OCI-LY7 (cell line): Measurements from ENCODE around the gene CALM1. TPM values are rescaled to one million over a fixed set of nuclear protein-coding genes. Genes with fewer than 3 reads are reported as not detected.

Source experiments
- BruUV-seq: library from RNA; stranded (reverse); fragments of 400-500 nt; replicated peaks from 2 replicates; lab custom pipeline; 2021; lab: Mats Ljungman, UMichigan
- CTCF ChIA-PET: fragments of 300-600 bp; sonication (Branson Sonifier 250); formaldehyde crosslinking; loops from one replicate; lab custom pipeline; 2022; ENCODE audit warnings: antibody characterized with exemption; ENCODE audit not compliant: unreplicated experiment; lab: Charles Lee
- POLR2A ChIA-PET: fragments of 300-600 bp; sonication (Branson Sonifier 250); formaldehyde crosslinking; loops from one replicate; lab custom pipeline; 2022; ENCODE audit warnings: antibody characterized with exemption; lab: Charles Lee
- DNase-seq: peaks from one replicate; pipeline ENCODE4 v3.0.0-alpha.2; 2015; ENCODE audit warnings: low spot score
- H2AFZ ChIP-seq: fragments of 200-600 bp; sonication (generic), shearing (Covaris generic); 2 replicates; pipeline ENCODE4 v1.6.1; 2014; ENCODE audit warnings: mild to moderate bottlenecking, antibody characterized with exemption, low read length, moderate library complexity
- H3K27ac ChIP-seq: fragments of 200-600 bp; sonication (generic); 2 replicates; pipeline ENCODE4 v1.5.1; 2014; ENCODE audit warnings: mixed run types, low read depth, mild to moderate bottlenecking, moderate library complexity, low read length, inconsistent platforms; ENCODE audit not compliant: poor library complexity, severe bottlenecking
- H3K36me3 ChIP-seq: fragments of 200-600 bp; sonication (generic); 2 replicates; pipeline ENCODE4 v1.6.1; 2014; ENCODE audit warnings: mild to moderate bottlenecking, antibody characterized with exemption, low read length, moderate library complexity, mixed read lengths; ENCODE audit not compliant: insufficient read depth
- H3K4me1 ChIP-seq: fragments of 200-600 bp; sonication (generic); 2 replicates; pipeline ENCODE4 v1.5.1; 2014; ENCODE audit warnings: mild to moderate bottlenecking, low read length; ENCODE audit not compliant: insufficient read depth, poor library complexity, severe bottlenecking
- H3K4me2 ChIP-seq: fragments of 200-600 bp; sonication (generic); 2 replicates; pipeline ENCODE4 v1.6.1; 2014; ENCODE audit warnings: mild to moderate bottlenecking, low read length
- H3K4me3 ChIP-seq: fragments of 200-600 bp; sonication (generic); 2 replicates; pipeline ENCODE4 v1.5.1; 2014; ENCODE audit warnings: mild to moderate bottlenecking, low read depth, low read length; ENCODE audit not compliant: poor library complexity, severe bottlenecking
- H3K79me2 ChIP-seq: fragments of 200-600 bp; sonication (generic); 2 replicates; pipeline ENCODE4 v1.6.1; 2016; ENCODE audit warnings: low read depth, mild to moderate bottlenecking, low read length, moderate library complexity, mixed read lengths; ENCODE audit not compliant: insufficient read depth
- H3K9me2 ChIP-seq: fragments of 200-600 bp; sonication (generic); 2 replicates; pipeline ENCODE4 v1.6.1; 2016; ENCODE audit warnings: mild to moderate bottlenecking, low read length, mixed read lengths; ENCODE audit not compliant: insufficient read depth
- H3K9me3 ChIP-seq: fragments of 200-600 bp; sonication (generic); 2 replicates; pipeline ENCODE4 v1.6.1; 2014; ENCODE audit warnings: mild to moderate bottlenecking, mixed run types, low read length, mixed read lengths
- H4K20me1 ChIP-seq: fragments of 200-600 bp; sonication (generic); 2 replicates; pipeline ENCODE4 v1.6.1; 2014; ENCODE audit warnings: mild to moderate bottlenecking, antibody characterized with exemption, low read length, moderate library complexity, mixed read lengths; ENCODE audit not compliant: insufficient read depth
- CTCF ChIP-seq: fragments of 200-600 bp; sonication (generic); conservative IDR thresholded peaks from 2 replicates; pipeline ENCODE4 v1.5.1; 2014; ENCODE audit warnings: mild to moderate bottlenecking, antibody characterized with exemption, low read length, moderate library complexity, mixed read lengths
- EZH2phosphoT487 ChIP-seq: fragments of 200-600 bp; sonication (generic); IDR thresholded peaks from 2 replicates; pipeline ENCODE4 v1.6.1; 2018; ENCODE audit warnings: low read depth, borderline replicate concordance, mild to moderate bottlenecking, mixed run types, antibody characterized with exemption, low read length, moderate library complexity, mixed read lengths
- intact Hi-C: fragments of 100-400 bp; cut with micrococcal nuclease; formaldehyde crosslinking; loops from one replicate; pipeline ENCODE4 v1.10.0; 2022; ENCODE audit not compliant: unreplicated experiment
- total RNA-seq, 2 experiments: library from RNA; depleted of rRNA in 1 of 2; stranded (reverse); fragments of >200 nt in 1 of 2; shearing (Covaris generic) in 1 of 2; gene quantifications; 2 replicates each; pipeline ENCODE4 v1.2.3, GENCODE V29; 2014 to 2022

Gene CALM1
- total RNA-seq, 2 experiments from 2014 or later, result 282 to 311 TPM

- Histone ChIP-seq H3K79me2 (peaks cover 38% of the 10 kb centered on the region), H2AFZ (no peak overlapping the region), H3K4me1 (peaks cover 18% of the 10 kb centered on the region), H3K36me3 (peaks cover 68% of the 10 kb centered on the region), H3K4me2 (no peak overlapping the region), H3K9me2 (no peaks in the 10 kb centered on the region), H3K4me3 (no peak overlapping the region), H3K27ac (no peak overlapping the region), H4K20me1 (peaks cover 28% of the 10 kb centered on the region), H3K9me3 (no peaks in the 10 kb centered on the region)
- no peak for TF ChIP-seq EZH2phosphoT487
- TF ChIP-seq CTCF, result no peak
- ChIA-PET CTCF (no interaction called here), POLR2A (interaction anchor here (1.2 kb wide), 1 partner anchor 20 kb away, joined by 4 read pairs; no protein-coding TSS in a partner anchor)
- DNase-seq, result no peak
- intact Hi-C loops, result no loop called here
- no TSS peak for BruUV-seq
Measured at GRCh38 chr14:90400904-90401561, 4.2 kb downstream of the CALM1 start.

GRCh38 chr14:90402016-90402415 lies 5.2 kb downstream of the CALM1 start:
- Histone ChIP-seq H3K36me3 (peaks cover 78% of the 10 kb centered on the region), H2AFZ (no peak overlapping the region), H3K4me2 (no peak overlapping the region), H3K4me1 (peaks cover 16% of the 10 kb centered on the region), H3K4me3 (no peak overlapping the region), H4K20me1 (peaks cover 28% of the 10 kb centered on the region), H3K9me2 (no peaks in the 10 kb centered on the region), H3K79me2 (peaks cover 37% of the 10 kb centered on the region), H3K9me3 (no peaks in the 10 kb centered on the region), H3K27ac (no peak overlapping the region)
- intact Hi-C loops, result no loop called here
- ChIA-PET CTCF (no interaction called here), POLR2A (interaction anchor here (0.7 to 1.2 kb wide), 2 partner anchors 21 to 627 kb away, joined by 3 to 4 read pairs; no protein-coding TSS in a partner anchor)
- BruUV-seq, result no TSS peak
- TF ChIP-seq EZH2phosphoT487 (no peak), CTCF (no peak)
- DNase-seq, result no peak

DNA sequence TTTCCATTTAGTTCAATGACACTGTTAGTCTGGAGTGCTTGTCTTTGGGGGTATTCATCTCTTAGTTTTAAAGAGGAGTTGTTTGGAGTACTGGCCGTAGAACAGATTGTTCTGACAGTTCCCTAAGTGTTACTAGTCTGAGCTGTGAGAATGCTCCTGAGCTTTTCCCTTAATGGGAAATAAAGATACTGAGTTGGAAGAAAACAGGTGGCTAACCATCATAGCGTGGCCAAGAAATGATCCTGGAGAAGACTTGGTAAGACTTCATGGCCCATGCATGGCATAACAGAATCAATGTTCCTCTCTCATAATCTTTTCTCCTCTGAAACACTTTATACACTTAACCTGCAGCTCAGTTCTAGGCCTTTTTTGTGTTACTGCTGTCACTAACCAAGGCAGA lies 6.2 kb downstream of the CALM1 start:
- peaks cover 28% of the 10 kb centered on the region for H4K20me1 ChIP-seq
- DNase-seq, result no peak
- intact Hi-C loops, result no loop called here
- no TSS peak for BruUV-seq
- no peaks in the 10 kb centered on the region for H3K9me3 ChIP-seq
- peaks cover 16% of the 10 kb centered on the region for H3K4me1 ChIP-seq
- POLR2A ChIA-PET, result interaction anchor here (1.6 kb wide), 1 partner anchor 38 kb away, joined by 8 read pairs; no protein-coding TSS in a partner anchor
- H3K4me3 ChIP-seq, result no peak overlapping the region
- CTCF ChIA-PET, result no interaction called here
- peaks cover 82% of the 10 kb centered on the region for H3K36me3 ChIP-seq
- H3K79me2 ChIP-seq, result peaks cover 33% of the 10 kb centered on the region
- H3K27ac ChIP-seq, result no peak overlapping the region
- no peak overlapping the region for H2AFZ ChIP-seq
- TF ChIP-seq EZH2phosphoT487 (no peak), CTCF (no peak)
- H3K4me2 ChIP-seq, result no peak overlapping the region
- H3K9me2 ChIP-seq, result no peaks in the 10 kb centered on the region
